ENCODE results near the gene GAPDHS. TPM values are rescaled to one million over a fixed set of nuclear protein-coding genes. Genes with fewer than 3 reads are reported as not detected.

GAPDHS gene
- total RNA-seq, 1 experiment from 2014 or later, result not detected

DNA sequence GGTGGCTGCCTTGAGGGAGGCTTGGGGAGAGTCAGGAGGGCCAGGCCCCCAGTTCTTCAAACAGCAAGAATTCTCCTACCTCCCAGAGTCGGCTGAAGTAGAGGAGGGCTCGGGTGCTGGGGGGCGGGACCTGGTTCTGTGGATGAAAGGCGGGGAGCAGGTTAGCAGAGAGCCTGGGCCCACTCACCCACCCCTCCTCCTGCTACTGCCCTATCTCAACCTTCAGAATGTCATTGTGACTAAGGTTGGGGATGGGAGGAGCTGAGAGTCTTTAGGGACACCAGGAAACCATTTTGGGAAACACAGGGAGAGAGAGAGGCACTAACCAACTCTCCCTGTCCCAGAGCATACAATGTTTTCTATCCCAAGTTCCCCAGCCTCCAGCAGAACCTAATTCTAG lies 30.5 kb upstream of the GAPDHS start:
- peak overlapping the region in 2 of 3 experiments; percentile 72 to 79; a peak in 2 of 7 replicates for H3K27ac Mint-ChIP-seq
- H3K4me3 Mint-ChIP-seq, result no peak overlapping the region
- no peak for DNase-seq
- H3K4me2 ChIP-seq (ENCODE audit: insufficient read depth, insufficient read length, low read length), result no peak overlapping the region
- H3K79me1 ChIP-seq (ENCODE audit: insufficient read depth, low read depth, low read length, poor library complexity, severe bottlenecking), result no peaks in the 10 kb centered on the region
- H3K27me3 Mint-ChIP-seq (ENCODE audit: low read depth), result no peaks in the 10 kb centered on the region
- no peaks in the 10 kb centered on the region for H3K9me3 Mint-ChIP-seq
- no peak overlapping the region for H3K4ac ChIP-seq (ENCODE audit: low read depth, low read length)
- no peak overlapping the region for H4K8ac ChIP-seq (replicated peaks; ENCODE audit: insufficient read length, low read depth, low read length)
- H3K4me1 ChIP-seq (ENCODE audit: insufficient read depth, low read length), result no peaks in the 10 kb centered on the region
- no peak overlapping the region for H4K5ac ChIP-seq (ENCODE audit: insufficient read length, low read depth, low read length)
- H2BK120ac ChIP-seq (ENCODE audit: low read depth, low read length, poor library complexity, severe bottlenecking), result no peak overlapping the region
- H3K9me3 ChIP-seq (ENCODE audit: control insufficient read depth, low read depth, low read length), result no peaks in the 10 kb centered on the region
- H3K36me3 Mint-ChIP-seq (ENCODE audit: insufficient read depth in 1 of 3, low read depth in 3 of 3), result peaks cover 63 to 95% (median 94%) of the 10 kb centered on the region in 3 experiments; a peak in 6 of 7 replicates
- TF ChIP-seq CTCF (conservative IDR thresholded peaks at IDR 0.05), result no peak
- no peak overlapping the region for H3K56ac ChIP-seq (ENCODE audit: insufficient read length, low read depth, low read length)
- no peak overlapping the region for H3K18ac ChIP-seq (ENCODE audit: insufficient read length, low read depth, low read length)
- H2BK15ac ChIP-seq (ENCODE audit: low read depth, low read length), result no peak overlapping the region
- no peak overlapping the region for H3K27ac ChIP-seq (ENCODE audit: insufficient read length, low read depth, low read length)
- no peaks in the 10 kb centered on the region; the same call in 1 of the 2 replicates for H3K79me2 ChIP-seq (ENCODE audit: insufficient read depth, low read length)
- no peak overlapping the region for H2AFZ ChIP-seq (ENCODE audit: low read length)
- no peaks in the 10 kb centered on the region for H3K27me3 ChIP-seq (ENCODE audit: insufficient read depth, low read length)
- no peak overlapping the region for H2BK5ac ChIP-seq (ENCODE audit: insufficient read length, low read length)
- H3K4me1 Mint-ChIP-seq, result peaks cover 5 to 10% of the 10 kb centered on the region in 2 experiments; a peak in 2 of 4 replicates
- no peak overlapping the region for H2BK20ac ChIP-seq (ENCODE audit: low read depth, low read length, poor library complexity, severe bottlenecking)
- no peak overlapping the region for H2AK5ac ChIP-seq (ENCODE audit: insufficient read length, low read length)
- H4K91ac ChIP-seq (ENCODE audit: insufficient read length, low read depth, low read length), result no peak overlapping the region
- H3K9ac ChIP-seq (ENCODE audit: extremely low read depth, insufficient read length, low read length), result no peak overlapping the region
- no CpG with 5 or more reads among the region's 4 CpGs for WGBS (ENCODE audit: extremely low coverage, insufficient read length, low lambda C conversion rate)
- no peak overlapping the region for H3T11ph ChIP-seq (ENCODE audit: low read length)
- no peak overlapping the region for H3K23ac ChIP-seq (ENCODE audit: insufficient read length, low read depth, low read length)
- H3K14ac ChIP-seq (ENCODE audit: insufficient read depth, low read length), result no peak overlapping the region
- no peaks in the 10 kb centered on the region for H4K20me1 ChIP-seq (ENCODE audit: control insufficient read depth, insufficient read depth, insufficient read length)
- no peaks in the 10 kb centered on the region for H3K23me2 ChIP-seq (ENCODE audit: insufficient read length, low read depth, low read length, poor library complexity, severe bottlenecking)
- H2BK12ac ChIP-seq (ENCODE audit: insufficient read length, low read depth, low read length), result no peak overlapping the region

Data from H9 (cell line).